ENCODE results near the gene CLCA4. TPM values are rescaled to one million over a fixed set of nuclear protein-coding genes. Genes with fewer than 3 reads are reported as not detected.
"Not testable (repeated sequence)": the region's sequence is repeated elsewhere in the genome, so short reads cannot be mapped to it uniquely, and the experiment has no call there.

CLCA4 gene
- total RNA-seq, 2 donors from 2014 or later: not detected

GRCh38 chr1:86500714-86501113, 46.2 kb upstream of the CLCA4 start:
- H3K9me3 ChIP-seq (ENCODE audit: control insufficient read depth, low read length): peaks cover 3% of the 10 kb centered on the region
- peaks cover 15% of the 10 kb centered on the region for H3K4me1 ChIP-seq (ENCODE audit: control insufficient read depth, insufficient read depth, low read length)
- no peak overlapping the region for H3K27ac ChIP-seq (ENCODE audit: low read depth, low read length)
- no peak for DNase-seq
- H3K9me3 Mint-ChIP-seq: no peaks in the 10 kb centered on the region
- peaks cover 33% of the 10 kb centered on the region for H3K4me1 Mint-ChIP-seq
- WGBS, 2 experiments (ENCODE audit: insufficient coverage in 1 of 2, insufficient read length in 1 of 2): 89 to 95% methylated on average over 2 of the region's 2 CpGs
- TF ChIP-seq CTCF (conservative IDR thresholded peaks at IDR 0.05): no peak
- H3K27ac Mint-ChIP-seq: no peak overlapping the region
- no peaks in the 10 kb centered on the region for H3K36me3 ChIP-seq (ENCODE audit: control insufficient read depth, insufficient read depth, low read length)
- no peak overlapping the region for H3K4me3 ChIP-seq (ENCODE audit: low read length)
- H3K9ac ChIP-seq (ENCODE audit: extremely low read depth, low read length, poor library complexity, severe bottlenecking): no peak overlapping the region
- H3K27me3 Mint-ChIP-seq (ENCODE audit: insufficient read depth): peaks cover 20% of the 10 kb centered on the region
- no peaks in the 10 kb centered on the region for H3K27me3 ChIP-seq (ENCODE audit: control insufficient read depth, insufficient read depth, low read length, poor library complexity, severe bottlenecking)
- H3K36me3 Mint-ChIP-seq (ENCODE audit: low read depth): no peaks in the 10 kb centered on the region
- no peak overlapping the region for H3K4me3 Mint-ChIP-seq

- DNase-seq: peak; percentile 87
- not testable (repeated sequence) for H3K27me3 ChIP-seq (ENCODE audit: control insufficient read depth, insufficient read depth, low read length, poor library complexity, severe bottlenecking); H3K9me3 Mint-ChIP-seq; H3K9me3 ChIP-seq (ENCODE audit: control insufficient read depth, low read length); H3K36me3 ChIP-seq (ENCODE audit: control insufficient read depth, insufficient read depth, low read length); H3K36me3 Mint-ChIP-seq (ENCODE audit: low read depth); H3K27me3 Mint-ChIP-seq (ENCODE audit: insufficient read depth); H3K27ac ChIP-seq (ENCODE audit: low read depth, low read length)
- Histone ChIP-seq H3K4me1 (ENCODE audit: control insufficient read depth, insufficient read depth, low read length) (peaks cover 15% of the 10 kb centered on the region), H3K9ac (ENCODE audit: extremely low read depth, low read length, poor library complexity, severe bottlenecking) (peak overlapping the region; percentile 39), H3K4me3 (ENCODE audit: low read length) (peak overlapping the region; percentile 79)
- 36 to 50% methylated on average over 15 to 16 of the region's 16 CpGs for WGBS, 2 experiments (ENCODE audit: insufficient coverage in 1 of 2, insufficient read length in 1 of 2)
- peak; percentile 74 for TF ChIP-seq CTCF (conservative IDR thresholded peaks at IDR 0.05)
- Mint-ChIP-seq H3K4me1 (peaks cover 37% of the 10 kb centered on the region), H3K27ac (peak overlapping the region; percentile 99), H3K4me3 (peak overlapping the region; percentile 80)
Measured at GRCh38 chr1:86502125-86502646, 44.7 kb upstream of the CLCA4 start.

- TF ChIP-seq CTCF (conservative IDR thresholded peaks at IDR 0.05): peak; percentile 5
- peak overlapping the region; percentile 80 for H3K4me3 Mint-ChIP-seq
- H3K27ac Mint-ChIP-seq: peak overlapping the region; percentile 99
- Histone ChIP-seq H3K27me3 (ENCODE audit: control insufficient read depth, insufficient read depth, low read length, poor library complexity, severe bottlenecking) (no peaks in the 10 kb centered on the region), H3K27ac (ENCODE audit: low read depth, low read length) (no peak overlapping the region), H3K4me1 (ENCODE audit: control insufficient read depth, insufficient read depth, low read length) (peaks cover 15% of the 10 kb centered on the region), H3K4me3 (ENCODE audit: low read length) (peak overlapping the region; percentile 79), H3K9me3 (ENCODE audit: control insufficient read depth, low read length) (peaks cover 3% of the 10 kb centered on the region), H3K9ac (ENCODE audit: extremely low read depth, low read length, poor library complexity, severe bottlenecking) (peak overlapping the region; percentile 39), H3K36me3 (ENCODE audit: control insufficient read depth, insufficient read depth, low read length) (no peaks in the 10 kb centered on the region)
- WGBS, 2 experiments (ENCODE audit: insufficient coverage in 1 of 2, insufficient read length in 1 of 2): 33 to 67% methylated on average over 5 to 18 of the region's 18 CpGs
- peaks cover 7% of the 10 kb centered on the region for H3K27me3 Mint-ChIP-seq (ENCODE audit: insufficient read depth)
- H3K4me1 Mint-ChIP-seq: peaks cover 42% of the 10 kb centered on the region
- H3K36me3 Mint-ChIP-seq (ENCODE audit: low read depth): no peaks in the 10 kb centered on the region
- H3K9me3 Mint-ChIP-seq: no peaks in the 10 kb centered on the region
- peak; percentile 94 for DNase-seq
Measured at GRCh38 chr1:86502721-86503405, 44.0 kb upstream of the CLCA4 start.
